ENCODE data around the gene SORL1.

DNA sequence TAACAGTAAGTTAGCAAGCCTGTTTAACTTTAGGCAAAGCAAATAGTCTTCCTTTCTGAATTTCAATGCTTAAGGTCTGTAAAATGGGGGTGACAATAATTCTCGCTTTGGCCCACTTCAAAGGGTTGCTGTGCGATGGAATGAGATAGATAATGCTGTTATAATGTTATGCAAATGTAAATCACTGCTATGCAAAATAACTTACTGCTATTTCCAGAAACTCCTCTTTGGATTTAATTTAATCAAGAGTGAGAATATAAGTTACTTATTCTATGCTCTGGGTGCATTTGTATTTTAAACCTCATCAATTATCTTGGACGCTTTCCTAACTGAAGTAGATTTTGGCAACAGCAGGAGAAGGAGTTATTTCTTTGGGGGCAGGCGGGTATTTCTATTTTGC is 4.1 kb upstream of the SORL1 start:
- TF ChIP-seq POLR2AphosphoS5 (IDR thresholded peaks at IDR 0.05; ENCODE audit: low read depth, low read length), result no peak
- TF ChIP-seq POLR2A (IDR thresholded peaks at IDR 0.05; ENCODE audit: low read depth, low read length), result no peak
- TF ChIP-seq TAF1 (IDR thresholded peaks at IDR 0.05; ENCODE audit: borderline replicate concordance, low read depth, low read length), result no peak
